Peyer's patch (tissue), 4 donors: ENCODE data around the gene PCDHGB5.

Experiments used
- CTCF ChIP-seq, 6 experiments: fragments of 450-650 bp in 4 of 6; fragments of 200-600 bp in 2 of 6; sonication (generic) in 1 of 6; IDR thresholded peaks; one replicate each; pipeline ENCODE4 v1.5.1; 2017 to 2019; ENCODE audit warnings: antibody characterized with exemption in 6 of 6, mild to moderate bottlenecking in 3 of 6, moderate library complexity in 1 of 6
- POLR2A ChIP-seq, 2 donors: fragments of 450-650 bp; IDR thresholded peaks; one replicate each; pipeline ENCODE4 v1.5.1; 2017; ENCODE audit warnings: antibody characterized with exemption in 2 of 2, mild to moderate bottlenecking in 2 of 2, moderate library complexity in 2 of 2

- TF ChIP-seq POLR2A (IDR thresholded peaks at IDR 0.05): no peak
- TF ChIP-seq CTCF (IDR thresholded peaks at IDR 0.05): no peak
Measured at GRCh38 chr5:141351591-141351990, 46.2 kb upstream of the PCDHGB5 start.
